ENCODE data around the gene ADARB2. TPM values are rescaled to one million over a fixed set of nuclear protein-coding genes. Genes with fewer than 3 reads are reported as not detected.

Gene ADARB2
- total and polyA plus RNA-seq, 10 of the 15 experiments (the other 5 are each of a cell fraction or from before 2014, with no cell fraction given), result 0.02 to 4.1 (median 0.76) TPM

- TF ChIP-seq E4F1 (IDR thresholded peaks at IDR 0.05; ENCODE audit: borderline replicate concordance, partially characterized antibody) (no peak), RFX5 (IDR thresholded peaks at IDR 0.05; ENCODE audit: low read depth, low read length) (no peak), NFYB (IDR thresholded peaks at IDR 0.05; ENCODE audit: insufficient read depth, low read depth, low read length) (no peak)
Measured at GRCh38 chr10:1295756-1296480, 441.4 kb downstream of the ADARB2 start (continued).

GRCh38 chr10:1294748-1295147 is 442.6 kb downstream of the ADARB2 start:
- Histone ChIP-seq H3K27me3 (replicated peaks in 1 of 2; ENCODE audit: control insufficient read depth in 2 of 2, insufficient read depth in 2 of 2, low read length in 1 of 2) (no peaks in the 10 kb centered on the region), H3K4me1 (ENCODE audit: control insufficient read depth, insufficient read depth, low read length) (no peaks in the 10 kb centered on the region), H3K4me3 (no peak overlapping the region), H4K20me1 (ENCODE audit: control insufficient read depth, insufficient read depth) (no peaks in the 10 kb centered on the region), H3K36me3 (ENCODE audit: control insufficient read depth in 2 of 2, insufficient read depth in 2 of 2, low read length in 1 of 2) (no peaks in the 10 kb centered on the region), H2AFZ (ENCODE audit: control insufficient read depth, low read depth, low read length) (no peak overlapping the region), H3K9me3 (replicated peaks; ENCODE audit: control insufficient read depth, insufficient read depth, low read length) (no peaks in the 10 kb centered on the region), H3K79me2 (ENCODE audit: control insufficient read depth, insufficient read depth, low read length) (no peaks in the 10 kb centered on the region), H3K27ac (ENCODE audit: control insufficient read depth, insufficient read depth) (no peak overlapping the region), H3K4me2 (ENCODE audit: control insufficient read depth, insufficient read depth) (no peak overlapping the region), H3K9ac (ENCODE audit: control insufficient read depth, insufficient read depth, low read length) (no peak overlapping the region)
- DNase-seq (ENCODE audit: low read depth, low spot score), result no peak
- ChIA-PET RAD21 (ENCODE audit: unreplicated experiment) (no interaction called here), SMC1A (ENCODE audit: uncharacterized antibody, unreplicated experiment) (no interaction called here), CTCF (no interaction called here), POLR2A (interaction anchor here (1.3 kb wide), 1 partner anchor 51 kb away, joined by 3 read pairs; no protein-coding TSS in a partner anchor)
- FAIRE-seq, result no peak
- ATAC-seq, result no peak
- intact Hi-C loops (cut with micrococcal nuclease; ENCODE audit: unreplicated experiment) (no loop called here), in situ Hi-C loops (cut with MboI) (no loop called here)
- TF ChIP-seq RCOR1 (conservative IDR thresholded peaks at IDR 0.05; ENCODE audit: low read depth, low read length), result no peak
- no peak for TF ChIP-seq ZNF687 (IDR thresholded peaks at IDR 0.05)
- no peak for TF ChIP-seq SMAD1 (IDR thresholded peaks at IDR 0.05; ENCODE audit: low read depth, partially characterized antibody)
- BruUV-seq (replicated peaks), result no TSS peak
- WGBS (ENCODE audit: insufficient coverage, insufficient replicate concordance, low lambda C conversion rate, missing lambda C conversion rate), result 46% methylated on average over 7 of the region's 7 CpGs

Measured in GM12878 (cell line).